Suppressor macrophage treated with lipopolysaccharide for 1 hour (primary cell): ENCODE results near the gene TCP11.

Source experiments
- DNase-seq, 3 donors: peaks; one replicate each; pipeline ENCODE4 v3.0.0-alpha.2; 2020 to 2022

The TCP11 gene

DNA sequence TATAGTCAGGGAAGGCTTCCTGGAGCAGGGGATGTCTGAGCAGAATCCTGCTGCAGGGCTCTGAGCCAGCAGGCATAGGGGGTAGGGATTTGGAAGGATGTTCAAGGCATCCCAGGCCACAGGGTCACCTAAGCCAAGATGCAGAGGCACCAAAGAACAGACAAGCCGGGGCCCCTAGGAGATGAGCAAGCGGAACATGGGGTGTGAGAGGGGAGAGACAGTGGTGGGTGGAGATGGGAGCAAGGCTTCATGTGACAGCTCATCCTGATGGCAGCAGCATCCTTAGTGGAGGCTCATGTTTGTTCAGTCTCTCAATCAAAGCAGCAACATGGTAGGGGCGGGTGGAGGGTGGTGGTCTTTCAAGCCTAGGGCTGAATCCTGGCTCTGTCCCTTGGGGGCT, 29.8 kb upstream of the TCP11 start:
- DNase-seq = no peak

DNA sequence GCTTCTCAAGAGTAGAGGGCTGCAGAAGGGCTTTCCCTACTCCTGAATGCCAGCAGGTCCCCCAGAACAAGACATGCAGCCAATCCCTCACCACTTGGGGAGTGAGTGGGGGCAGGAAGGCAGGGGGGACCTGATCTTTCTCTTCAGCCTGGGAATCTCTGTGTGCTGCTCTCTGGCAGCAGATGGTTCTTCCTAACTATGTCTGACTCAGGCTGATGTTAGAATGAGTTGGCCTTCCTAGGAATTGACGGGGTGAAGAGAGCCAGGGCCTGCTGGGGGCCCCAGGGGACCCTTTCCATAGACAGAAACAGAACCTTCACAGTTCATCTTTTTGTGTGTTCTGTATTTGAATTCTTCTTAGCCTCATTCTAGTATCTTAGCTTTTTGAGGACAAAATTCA, 29.0 kb upstream of the TCP11 start:
- DNase-seq = no peak

DNA sequence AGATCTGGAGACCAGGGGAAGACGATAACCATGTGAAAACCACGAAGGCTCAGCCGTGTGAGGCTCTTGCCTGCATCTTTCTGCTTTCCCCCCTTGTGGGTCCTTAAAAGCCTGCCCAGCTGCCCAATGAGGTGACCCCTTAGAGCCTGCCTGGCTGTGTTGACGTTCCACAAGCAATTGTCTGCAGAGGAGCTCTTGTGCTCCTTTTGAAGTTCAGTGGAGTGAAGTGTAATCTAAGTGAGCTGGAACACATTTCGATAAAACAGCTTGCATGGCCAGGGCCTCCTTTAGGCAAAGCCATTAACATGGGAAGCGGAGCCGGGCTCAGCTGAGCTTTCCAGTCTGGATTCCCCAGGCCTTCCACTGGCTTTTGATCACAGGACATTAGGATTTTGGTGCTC, 27.3 kb upstream of the TCP11 start:
- no peak for DNase-seq

DNA sequence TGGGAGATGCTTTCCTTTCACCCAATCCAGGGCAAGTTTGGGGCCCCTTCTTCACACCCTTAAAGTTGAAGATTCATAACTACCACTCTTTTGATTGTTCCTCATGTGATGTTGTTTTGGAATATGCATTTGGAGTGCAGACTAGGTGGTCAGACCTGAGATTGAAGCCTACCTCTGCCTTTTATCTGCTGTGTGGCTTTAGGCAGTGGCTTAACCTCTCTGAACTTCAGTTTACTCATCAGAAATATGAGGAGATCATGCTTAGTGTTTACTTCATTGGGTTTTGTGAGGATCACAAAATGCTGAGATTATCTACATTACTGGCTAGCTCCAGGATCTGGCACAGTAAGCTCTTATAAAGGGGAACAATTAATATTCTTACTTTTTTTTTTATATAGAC, 26.4 kb upstream of the TCP11 start:
- no peak for DNase-seq

DNA sequence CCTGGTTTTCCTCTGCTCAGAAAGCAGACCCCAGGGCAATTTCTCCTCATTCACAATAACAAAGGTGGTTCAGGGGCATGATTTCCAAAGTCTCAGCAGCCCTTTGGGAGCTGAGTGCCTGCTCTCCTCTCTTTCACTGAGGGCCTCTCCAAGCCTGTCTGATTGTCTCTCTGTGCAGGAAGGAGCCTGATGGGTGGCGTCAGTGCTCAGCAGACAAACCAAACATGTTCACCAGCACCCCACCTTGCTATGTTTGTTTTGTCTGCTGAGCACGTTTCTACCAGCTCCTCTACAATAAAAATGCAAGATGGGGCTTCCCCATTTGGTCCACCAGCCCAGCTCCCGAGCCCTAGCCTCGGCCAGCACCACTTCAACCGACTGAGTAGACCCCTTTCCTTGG, 25.4 kb upstream of the TCP11 start:
- no peak for DNase-seq

DNA sequence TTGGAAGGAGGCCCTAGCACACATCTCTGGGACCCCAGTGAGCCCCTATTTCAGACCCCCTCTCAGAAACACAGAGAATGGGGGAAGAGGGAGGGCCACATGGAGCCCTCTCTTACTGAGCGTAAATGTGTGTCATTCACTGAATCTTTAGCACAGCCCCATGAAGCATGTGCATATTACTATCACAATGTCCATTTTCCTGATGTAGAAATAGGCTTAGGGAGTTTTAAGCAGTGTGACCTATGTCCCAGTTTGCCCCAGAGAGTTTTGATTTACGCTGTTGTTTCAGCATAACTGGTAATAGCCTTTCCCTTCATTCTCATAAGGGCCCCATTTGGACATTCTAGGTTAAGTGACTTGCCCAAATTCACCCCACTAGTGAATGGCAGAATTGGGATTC, 25.0 kb upstream of the TCP11 start:
- DNase-seq = peak in 1 of 3 donors; percentile 15

DNA sequence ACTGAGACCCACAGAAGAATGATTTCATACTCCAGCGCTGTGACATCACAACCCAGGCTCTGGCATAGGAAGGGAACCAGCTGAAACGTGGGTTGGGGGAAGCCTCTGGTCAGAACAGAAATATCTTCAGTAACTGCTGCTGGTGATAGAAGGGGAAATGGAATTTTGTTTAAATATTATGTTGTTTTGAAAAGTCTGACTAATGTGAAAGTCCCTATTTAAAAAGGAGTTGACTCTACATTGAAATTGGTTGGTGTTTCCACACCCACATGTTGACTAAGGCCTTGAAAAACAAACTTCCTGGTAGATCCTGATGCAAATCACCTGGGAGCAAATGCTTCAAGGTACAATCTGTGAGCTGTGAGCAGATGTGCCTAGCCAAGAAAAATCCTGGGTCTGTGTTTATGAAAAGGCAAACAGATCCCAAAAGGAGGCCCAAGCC, 24.5 kb upstream of the TCP11 start:
- peak; percentile 77 to 87 (median 81) for DNase-seq

DNA sequence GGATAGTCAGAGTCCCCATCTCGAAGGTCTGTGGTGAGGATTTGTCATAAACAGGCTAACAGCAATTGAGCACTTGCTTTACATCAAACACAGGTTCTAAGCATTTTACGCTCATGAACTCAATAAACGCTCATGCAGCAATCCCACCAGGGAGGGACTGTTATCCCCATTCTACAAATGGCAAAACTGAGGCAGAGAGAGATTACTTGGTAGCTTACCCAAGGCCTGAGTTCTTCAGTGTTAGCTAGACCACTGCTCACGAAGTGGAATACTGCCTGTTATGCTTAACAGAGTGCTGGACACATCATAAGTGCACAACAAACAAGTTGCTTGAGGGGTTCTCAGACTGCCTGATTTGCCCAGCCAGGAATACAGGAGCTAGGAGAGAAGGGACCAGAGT, 23.7 kb upstream of the TCP11 start:
- no peak for DNase-seq

DNA sequence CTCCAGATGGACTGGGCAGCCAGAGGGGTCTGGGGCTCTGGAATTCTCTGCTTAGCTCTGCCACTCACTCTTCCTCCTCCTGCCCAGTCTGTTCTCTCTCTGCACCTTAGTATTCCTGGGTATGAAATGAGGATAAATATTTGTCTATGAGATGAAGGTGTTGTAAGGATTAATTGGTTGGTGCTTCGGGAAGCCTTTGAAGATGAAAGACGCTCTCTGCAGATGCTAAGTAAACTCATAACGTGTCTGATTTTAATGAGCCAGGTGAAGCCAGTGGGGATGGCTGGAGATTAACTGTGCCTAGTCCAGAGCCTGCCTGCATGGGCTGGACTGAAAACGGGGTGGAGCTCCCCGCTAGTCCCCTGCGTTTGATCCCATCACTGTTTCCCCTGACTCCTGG, 23.1 kb upstream of the TCP11 start:
- no peak for DNase-seq

DNA sequence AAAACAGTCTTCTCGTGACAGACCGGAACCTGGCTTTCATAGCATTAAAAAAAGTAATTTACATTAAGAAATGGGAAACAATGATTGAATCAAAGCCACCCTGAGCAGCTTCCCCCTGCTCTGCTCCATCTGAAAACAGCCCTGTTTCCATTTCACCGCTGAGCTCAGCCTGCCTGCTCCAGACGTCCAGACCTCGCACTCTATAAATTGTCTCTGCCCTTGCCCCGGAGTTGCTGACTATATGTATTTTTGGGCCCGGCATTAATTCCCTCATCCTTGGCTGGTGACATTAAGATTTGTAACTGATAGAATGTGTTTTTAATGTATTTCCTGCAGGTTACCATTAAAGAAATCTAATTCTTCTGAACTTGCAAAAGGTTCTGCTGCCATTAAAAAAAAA, 22.7 kb upstream of the TCP11 start:
- no peak for DNase-seq

DNA sequence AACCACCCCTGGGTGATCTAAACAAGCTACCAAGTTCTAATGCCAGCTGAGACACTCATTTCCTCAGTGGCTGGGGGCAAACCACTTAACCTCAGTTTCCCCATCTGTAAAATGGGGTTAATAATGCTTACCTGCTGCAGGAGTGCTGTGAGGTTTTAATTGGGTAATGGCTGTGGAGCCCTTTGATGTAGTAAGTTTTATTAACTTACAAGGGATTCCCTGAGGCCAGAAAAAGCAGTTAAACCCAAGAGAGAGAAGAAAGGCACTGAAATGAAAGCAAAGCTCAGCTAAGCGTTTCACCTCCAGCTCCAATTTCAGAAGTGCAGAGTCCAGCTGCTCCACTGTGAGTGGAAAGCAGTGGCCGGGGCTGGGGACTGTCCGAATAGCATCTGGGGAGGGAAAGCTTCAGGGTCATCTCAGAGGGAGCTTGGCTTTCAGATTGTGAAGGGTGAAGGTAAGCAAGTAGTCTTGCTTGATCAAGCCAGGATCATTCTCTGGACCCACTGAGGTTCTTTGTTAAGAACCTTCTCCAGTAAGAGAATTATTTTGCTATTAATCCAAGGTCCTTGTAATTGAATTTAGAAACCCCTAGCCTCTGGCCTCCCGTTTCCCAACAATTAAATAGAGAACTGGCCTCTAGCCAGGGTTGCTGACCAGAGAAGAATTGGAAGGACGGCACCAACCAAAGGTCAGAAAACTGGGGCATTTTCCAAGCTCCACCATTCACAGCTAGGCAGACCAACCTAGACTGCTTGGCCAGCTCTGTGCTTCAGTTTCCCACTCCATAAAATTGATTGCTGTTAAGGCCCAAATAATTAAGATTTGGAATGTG, 20.9 kb upstream of the TCP11 start:
- no peak for DNase-seq

DNA sequence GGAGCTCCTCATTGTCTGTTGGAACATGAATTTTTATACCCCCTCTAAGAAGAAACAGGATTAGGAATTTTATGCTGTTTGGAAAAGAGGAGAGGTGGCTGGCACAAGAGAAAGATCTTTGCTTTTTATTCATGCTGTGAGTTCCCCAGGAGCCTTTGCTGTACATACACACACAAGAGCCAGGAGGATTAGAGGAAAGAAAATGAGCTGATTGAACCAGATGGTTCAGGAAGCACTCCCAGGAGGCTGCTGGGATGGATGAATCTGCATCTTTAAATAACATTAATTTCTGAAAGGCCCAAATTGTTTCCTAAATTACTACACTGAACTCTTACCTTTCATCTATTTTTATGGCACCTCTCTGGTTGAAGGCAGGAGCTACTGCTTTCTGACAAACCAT, 20.1 kb upstream of the TCP11 start:
- no peak for DNase-seq

DNA sequence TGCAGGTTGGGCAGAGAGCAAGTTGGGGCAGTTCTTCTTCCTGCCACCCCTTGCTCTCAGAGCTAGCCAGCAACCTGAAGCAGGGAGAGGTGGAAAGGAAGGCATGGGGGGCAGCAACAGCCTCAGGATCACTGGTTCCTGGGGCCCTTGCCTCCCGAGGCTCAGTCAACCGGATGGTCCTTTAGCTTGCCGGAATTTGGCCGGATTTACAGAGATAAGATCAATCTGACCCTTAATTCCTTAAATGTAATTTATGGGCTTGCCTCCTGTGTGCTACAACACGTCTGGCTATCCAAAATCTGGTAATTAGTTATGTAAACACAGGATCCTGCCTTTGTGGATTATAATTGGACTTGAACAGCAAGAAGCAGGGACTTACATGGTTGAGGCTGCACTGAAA, 19.5 kb upstream of the TCP11 start:
- no peak for DNase-seq

DNA sequence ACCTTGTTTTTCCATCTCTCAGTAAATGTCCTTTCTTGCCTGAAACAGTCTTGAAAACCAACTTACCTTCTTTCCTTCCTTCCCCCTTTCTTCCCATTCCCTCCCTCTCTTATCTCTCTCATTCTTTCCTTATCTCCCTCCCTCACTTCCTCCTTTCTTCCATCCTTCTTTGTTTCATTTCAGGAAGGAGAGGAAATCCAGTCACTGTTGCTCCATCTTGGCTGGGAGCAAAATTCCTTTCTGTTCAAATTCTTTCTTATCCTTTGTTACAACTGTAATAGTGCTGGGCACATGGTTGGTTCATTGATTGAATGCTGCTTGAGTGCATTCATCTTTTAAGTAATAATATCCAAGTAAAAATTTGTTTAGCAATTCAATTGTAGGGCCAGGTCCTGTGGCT, 17.4 kb upstream of the TCP11 start:
- no peak for DNase-seq

DNA sequence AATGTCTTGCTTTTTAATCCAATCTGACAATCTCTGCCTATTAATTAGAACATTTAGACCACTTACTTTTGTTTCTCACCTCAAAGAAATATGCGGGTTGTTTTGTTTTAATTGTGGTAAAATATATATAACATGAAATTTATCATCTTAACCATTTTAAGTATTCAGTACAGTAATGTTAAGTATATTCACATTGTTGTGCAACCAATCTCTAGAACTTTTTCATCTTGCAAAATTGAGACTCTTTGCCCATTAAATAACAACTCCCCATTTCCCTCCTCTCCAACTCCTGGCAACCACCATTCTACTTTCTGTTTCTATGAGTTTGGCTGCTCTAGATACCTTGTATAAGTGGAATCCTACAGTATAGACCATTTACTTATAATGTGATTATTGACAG, 13.8 kb upstream of the TCP11 start:
- no peak for DNase-seq

DNA sequence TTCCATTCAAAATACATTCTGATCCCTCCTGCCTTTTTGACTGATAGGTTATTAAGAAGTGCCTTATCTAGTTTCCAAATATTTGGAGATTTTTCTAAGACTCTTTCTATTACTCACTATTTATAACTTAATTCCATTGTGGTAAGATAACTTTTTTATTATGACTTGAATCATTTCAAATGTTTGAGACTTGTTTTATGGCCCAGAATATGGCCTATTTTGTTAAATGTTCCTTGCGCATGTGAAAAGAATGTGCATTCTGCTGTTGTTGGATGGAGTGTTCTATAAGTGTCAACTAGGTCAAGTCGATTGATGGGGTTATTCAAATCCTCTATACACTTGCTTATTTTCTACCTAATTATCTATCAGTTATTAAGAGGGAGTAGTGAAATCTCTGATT, 13.1 kb upstream of the TCP11 start:
- DNase-seq = no peak

DNA sequence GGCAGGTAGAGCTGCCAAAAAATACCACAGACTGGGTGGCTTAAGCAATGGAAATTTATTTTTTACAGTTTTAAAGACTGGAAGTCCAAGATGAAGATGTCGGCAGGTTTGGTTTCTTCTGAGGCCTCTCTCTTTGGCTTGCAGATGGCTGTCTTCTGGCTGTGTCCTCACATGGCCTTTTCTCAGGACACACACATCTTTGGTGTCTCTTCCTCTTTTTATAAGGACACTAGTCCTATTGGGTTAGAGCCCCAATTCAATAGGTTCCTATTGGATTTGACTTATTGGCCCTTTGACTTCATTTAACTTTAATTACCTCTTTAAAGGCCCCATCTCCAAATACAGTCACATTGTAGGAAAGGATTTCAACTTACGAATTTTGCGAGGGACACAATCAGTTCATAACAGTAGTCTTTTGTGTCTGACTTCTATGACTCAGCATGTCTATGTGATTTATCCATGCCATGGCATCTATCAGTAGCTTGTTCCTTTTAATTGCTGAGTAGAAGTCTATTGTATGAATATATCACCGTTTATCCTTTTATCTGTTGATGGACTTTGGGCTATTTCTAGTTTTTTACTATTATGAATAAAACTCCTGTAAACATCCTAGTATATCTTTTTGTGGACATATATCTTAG, 11.0 kb upstream of the TCP11 start:
- peak in 2 of 3 donors; percentile 34 to 39 for DNase-seq

DNA sequence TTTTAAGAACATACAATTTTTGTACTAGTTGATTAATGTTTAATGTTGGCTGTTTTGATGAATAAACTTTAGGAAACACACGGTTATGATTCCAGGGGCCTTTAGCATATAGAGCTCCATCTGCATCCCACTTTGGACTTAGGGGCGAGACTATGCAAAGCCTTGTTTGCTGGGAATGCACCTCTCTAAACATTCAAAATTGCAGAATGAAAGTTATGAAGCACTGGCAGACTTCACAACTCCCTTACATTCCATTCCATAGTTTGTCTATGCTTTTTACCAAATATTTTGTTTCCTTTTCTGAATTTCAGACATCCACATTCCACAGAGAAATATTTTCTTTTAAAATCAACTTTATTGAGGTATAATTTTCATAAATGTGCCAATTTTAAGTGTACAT, 10.3 kb upstream of the TCP11 start:
- no peak for DNase-seq

DNA sequence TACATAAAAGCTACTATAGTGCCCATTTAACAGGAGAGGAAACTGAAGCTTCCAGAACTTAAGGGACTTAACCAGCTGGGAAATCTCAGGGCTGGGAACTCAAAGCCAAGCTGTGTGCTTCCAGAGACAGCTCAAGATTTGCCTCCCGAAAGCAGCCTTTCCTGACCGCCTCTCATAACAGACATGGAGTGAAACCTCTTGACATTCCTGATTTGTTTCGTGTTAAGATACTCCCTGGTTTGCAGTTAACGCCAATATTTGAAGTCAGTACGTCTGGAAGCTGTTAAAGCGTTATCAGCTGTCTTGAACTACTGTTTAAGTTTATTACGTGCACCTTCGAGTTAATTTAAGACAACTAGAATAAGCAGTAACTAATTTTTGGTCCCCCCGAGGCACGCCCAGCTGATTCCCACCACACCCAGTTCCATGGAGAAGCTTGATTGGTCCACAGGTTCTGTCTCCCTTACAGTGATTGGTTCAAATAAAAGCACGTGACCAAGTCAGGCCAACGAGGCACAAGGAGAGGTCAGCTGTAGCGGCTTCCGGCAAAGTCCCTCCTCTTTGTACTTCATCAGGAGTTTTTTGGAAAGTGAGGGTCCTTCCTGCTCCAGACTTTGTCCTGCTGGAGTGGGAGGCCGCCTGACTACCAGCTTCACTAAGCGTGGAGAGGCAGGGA, 8.9 kb upstream of the TCP11 start:
- no peak for DNase-seq

DNA sequence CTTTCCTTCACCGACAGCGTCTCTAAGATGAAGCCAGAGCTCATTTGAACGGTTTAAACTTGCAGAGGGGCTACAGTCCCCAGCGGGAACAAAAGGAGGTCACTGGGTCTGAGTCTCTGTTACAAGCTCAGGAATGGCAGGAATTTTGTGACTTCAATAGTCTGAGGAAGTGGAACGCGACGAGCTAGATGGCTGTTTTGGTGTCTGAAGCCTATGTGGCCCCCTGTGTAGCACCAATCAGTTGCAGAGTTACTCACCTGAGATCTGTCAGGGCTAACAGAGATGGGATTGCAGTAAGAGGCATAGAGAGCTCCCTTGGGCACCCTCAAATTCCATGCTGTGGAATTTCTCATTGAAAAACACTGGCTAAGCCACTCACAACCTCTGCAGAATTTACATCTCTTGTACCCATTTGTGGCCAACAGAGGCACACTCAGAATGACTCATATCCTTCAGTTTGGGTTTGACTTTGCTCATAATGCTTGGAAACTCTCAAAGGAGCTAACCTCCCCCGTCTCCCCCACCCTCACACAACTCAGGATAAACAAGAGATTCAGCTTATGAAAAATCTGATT, 7.1 kb upstream of the TCP11 start:
- peak; percentile 20 to 36 (median 24) for DNase-seq

DNA sequence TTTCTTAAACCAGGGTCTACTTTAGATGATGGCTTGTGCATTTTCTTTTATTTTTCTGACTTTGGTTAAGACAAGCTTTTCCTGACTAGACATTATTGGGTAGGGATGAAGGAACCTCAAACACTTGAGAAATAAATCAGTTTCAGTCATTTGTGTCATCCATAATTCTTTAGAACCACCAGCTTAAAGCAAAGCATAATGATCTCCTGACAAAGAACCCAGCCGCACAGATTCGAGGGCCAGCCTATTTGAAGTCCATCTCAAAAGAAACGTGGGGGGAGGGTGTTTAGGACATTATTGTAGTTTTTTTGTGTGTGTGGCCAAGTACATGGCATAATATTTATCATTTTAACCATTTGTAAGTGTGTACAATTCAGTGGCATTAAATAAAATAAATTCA, 6.3 kb upstream of the TCP11 start:
- no peak for DNase-seq

DNA sequence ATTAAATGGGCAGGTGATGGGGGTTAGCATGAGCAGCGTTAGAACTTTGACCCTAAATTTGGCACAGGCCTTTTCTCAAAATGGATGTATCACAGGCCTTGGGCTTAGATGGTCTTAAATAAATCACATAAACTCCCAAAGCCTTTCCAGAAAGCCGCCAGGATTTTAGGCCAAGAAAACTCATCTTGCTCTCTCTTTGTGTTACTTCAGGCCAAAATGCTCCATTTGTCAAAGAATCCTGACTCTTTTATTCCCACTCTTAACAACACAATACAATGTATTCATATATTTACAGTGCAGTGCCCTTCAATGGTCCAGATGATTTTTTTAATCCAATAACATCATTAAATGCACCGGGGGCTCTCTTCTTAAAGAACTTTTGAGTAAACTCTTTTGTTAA, 5.9 kb upstream of the TCP11 start:
- no peak for DNase-seq

DNA sequence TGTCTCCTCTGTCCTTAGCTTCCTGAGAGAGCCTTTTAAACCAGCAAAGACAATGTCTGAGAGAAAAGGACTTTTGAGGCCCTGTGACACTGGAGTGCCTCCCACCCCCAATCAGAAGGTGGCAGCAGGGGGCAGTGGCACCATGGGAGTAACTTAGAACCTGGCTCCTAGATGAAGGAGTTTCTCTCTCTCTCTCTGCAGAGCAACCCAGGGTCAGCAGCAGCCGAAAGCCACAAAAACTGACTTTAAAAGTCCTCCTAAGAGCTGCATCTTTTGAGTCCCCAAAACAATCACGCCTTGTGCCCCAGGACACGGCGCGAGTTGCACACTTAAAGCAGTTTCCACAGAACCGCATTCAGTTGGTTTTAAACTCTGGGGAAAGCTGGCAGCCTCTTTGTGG, 5.3 kb upstream of the TCP11 start:
- DNase-seq = peak in 2 of 3 donors; percentile 22 to 47

DNA sequence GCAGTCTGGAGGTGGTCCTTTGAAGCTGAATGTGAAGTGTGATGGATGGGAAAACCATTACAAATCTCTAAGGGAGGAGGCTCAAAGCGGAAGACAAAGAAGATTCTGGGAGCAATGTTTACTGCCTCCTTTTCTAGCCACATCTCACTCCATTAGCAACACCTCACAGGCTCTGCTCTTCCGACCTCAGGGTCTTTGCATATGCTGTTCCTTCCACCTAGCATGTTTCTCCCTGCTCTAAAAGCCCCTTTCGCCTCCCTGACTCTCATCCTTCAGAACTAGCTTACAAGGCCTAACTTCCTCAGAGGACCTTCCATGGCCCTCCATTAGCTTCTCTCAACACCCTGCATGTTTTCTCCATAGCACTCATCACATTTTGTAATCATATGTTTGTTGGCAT, 4.6 kb upstream of the TCP11 start:
- no peak for DNase-seq
